ENCODE results near the gene PCDHGA8.

Gene PCDHGA8

DNA sequence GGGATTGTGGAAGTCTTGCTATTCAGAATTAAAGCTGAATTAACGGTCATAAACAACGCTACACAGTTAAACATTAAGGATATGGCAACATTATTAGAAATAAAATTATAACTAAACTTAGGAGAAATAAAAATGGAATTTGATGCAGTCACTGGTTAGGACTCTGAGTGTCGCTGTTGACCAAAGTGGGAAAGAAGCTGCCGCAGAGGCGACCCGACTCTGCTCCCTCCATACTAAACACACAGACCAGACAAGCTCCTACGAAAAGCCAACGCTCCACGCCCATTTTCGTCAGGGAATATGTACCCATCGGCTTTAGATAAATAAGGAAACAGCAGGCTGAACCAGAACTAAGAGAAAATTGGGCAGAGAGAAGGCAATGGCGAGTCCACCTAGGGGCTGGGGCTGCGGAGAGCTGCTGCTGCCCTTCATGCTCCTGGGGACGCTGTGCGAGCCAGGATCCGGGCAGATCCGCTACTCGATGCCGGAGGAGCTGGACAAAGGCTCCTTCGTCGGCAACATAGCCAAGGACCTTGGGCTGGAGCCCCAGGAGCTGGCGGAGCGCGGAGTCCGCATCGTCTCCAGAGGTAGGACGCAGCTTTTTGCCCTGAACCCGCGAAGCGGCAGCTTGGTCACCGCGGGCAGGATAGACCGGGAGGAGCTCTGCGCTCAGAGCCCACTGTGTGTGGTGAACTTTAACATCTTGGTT, 28.3 kb upstream of the PCDHGA8 start, which contains the start of gene PCDHGA5:
Gene PCDHGA5, plus strand, starts transcription at position 211 of the 709 bp plus-strand sequence. Its CDS starts 169 bp downstream, at position 380.
- no peak for TF ChIP-seq CSDC2 (CRISPR knock-in tag; IDR thresholded peaks at IDR 0.05)
- no peak for TF ChIP-seq PPARA (CRISPR knock-in tag; IDR thresholded peaks at IDR 0.05; ENCODE audit: borderline replicate concordance)
- no peak for TF ChIP-seq ZNF565 (CRISPR knock-in tag; conservative IDR thresholded peaks at IDR 0.05; ENCODE audit: low read depth)
- TF ChIP-seq GLIS3 (CRISPR knock-in tag; IDR thresholded peaks at IDR 0.05): no peak
- no peak for TF ChIP-seq ZFP3 (CRISPR knock-in tag; IDR thresholded peaks at IDR 0.05)
- no peak for TF ChIP-seq ISL1 (CRISPR knock-in tag; IDR thresholded peaks at IDR 0.05)
- no peak for TF ChIP-seq ZFP30 (CRISPR knock-in tag; IDR thresholded peaks at IDR 0.05)
- TF ChIP-seq ESRRG (CRISPR knock-in tag; IDR thresholded peaks at IDR 0.05): no peak
- TF ChIP-seq TCF4 (CRISPR knock-in tag; IDR thresholded peaks at IDR 0.05; ENCODE audit: borderline replicate concordance): no peak
- no peak for TF ChIP-seq OSR1 (CRISPR knock-in tag; IDR thresholded peaks at IDR 0.05)
- TF ChIP-seq ZC3H10 (CRISPR knock-in tag; IDR thresholded peaks at IDR 0.05): no peak
- TF ChIP-seq, protein P1, sequence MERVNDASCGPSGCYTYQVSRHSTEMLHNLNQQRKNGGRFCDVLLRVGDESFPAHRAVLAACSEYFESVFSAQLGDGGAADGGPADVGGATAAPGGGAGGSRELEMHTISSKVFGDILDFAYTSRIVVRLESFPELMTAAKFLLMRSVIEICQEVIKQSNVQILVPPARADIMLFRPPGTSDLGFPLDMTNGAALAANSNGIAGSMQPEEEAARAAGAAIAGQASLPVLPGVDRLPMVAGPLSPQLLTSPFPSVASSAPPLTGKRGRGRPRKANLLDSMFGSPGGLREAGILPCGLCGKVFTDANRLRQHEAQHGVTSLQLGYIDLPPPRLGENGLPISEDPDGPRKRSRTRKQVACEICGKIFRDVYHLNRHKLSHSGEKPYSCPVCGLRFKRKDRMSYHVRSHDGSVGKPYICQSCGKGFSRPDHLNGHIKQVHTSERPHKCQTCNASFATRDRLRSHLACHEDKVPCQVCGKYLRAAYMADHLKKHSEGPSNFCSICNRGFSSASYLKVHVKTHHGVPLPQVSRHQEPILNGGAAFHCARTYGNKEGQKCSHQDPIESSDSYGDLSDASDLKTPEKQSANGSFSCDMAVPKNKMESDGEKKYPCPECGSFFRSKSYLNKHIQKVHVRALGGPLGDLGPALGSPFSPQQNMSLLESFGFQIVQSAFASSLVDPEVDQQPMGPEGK (CRISPR knock-in tag; IDR thresholded peaks at IDR 0.05; ENCODE audit: borderline replicate concordance): no peak
- no peak for TF ChIP-seq ARNTL (CRISPR knock-in tag; IDR thresholded peaks at IDR 0.05; ENCODE audit: borderline replicate concordance, low read depth)
- no peak for TF ChIP-seq RARB (CRISPR knock-in tag; IDR thresholded peaks at IDR 0.05)
- TF ChIP-seq TOX (CRISPR knock-in tag; IDR thresholded peaks at IDR 0.05; ENCODE audit: borderline replicate concordance): no peak
- no peak for TF ChIP-seq SNAI2 (CRISPR knock-in tag; IDR thresholded peaks at IDR 0.05)
- no peak for ATAC-seq

- ATAC-seq: no peak
- no peak for TF ChIP-seq ISL1 (CRISPR knock-in tag; IDR thresholded peaks at IDR 0.05)
- TF ChIP-seq ESRRG (CRISPR knock-in tag; IDR thresholded peaks at IDR 0.05): no peak
- no peak for TF ChIP-seq TSHZ2 (CRISPR knock-in tag; IDR thresholded peaks at IDR 0.05)
- no peak for TF ChIP-seq CSRNP3 (CRISPR knock-in tag; IDR thresholded peaks at IDR 0.05)
- TF ChIP-seq GLIS3 (CRISPR knock-in tag; IDR thresholded peaks at IDR 0.05): no peak
- no peak for TF ChIP-seq OSR1 (CRISPR knock-in tag; IDR thresholded peaks at IDR 0.05)
- TF ChIP-seq SNAI2 (CRISPR knock-in tag; IDR thresholded peaks at IDR 0.05): no peak
- no peak for TF ChIP-seq ZNF70 (CRISPR knock-in tag; IDR thresholded peaks at IDR 0.05)
- TF ChIP-seq, protein P2, sequence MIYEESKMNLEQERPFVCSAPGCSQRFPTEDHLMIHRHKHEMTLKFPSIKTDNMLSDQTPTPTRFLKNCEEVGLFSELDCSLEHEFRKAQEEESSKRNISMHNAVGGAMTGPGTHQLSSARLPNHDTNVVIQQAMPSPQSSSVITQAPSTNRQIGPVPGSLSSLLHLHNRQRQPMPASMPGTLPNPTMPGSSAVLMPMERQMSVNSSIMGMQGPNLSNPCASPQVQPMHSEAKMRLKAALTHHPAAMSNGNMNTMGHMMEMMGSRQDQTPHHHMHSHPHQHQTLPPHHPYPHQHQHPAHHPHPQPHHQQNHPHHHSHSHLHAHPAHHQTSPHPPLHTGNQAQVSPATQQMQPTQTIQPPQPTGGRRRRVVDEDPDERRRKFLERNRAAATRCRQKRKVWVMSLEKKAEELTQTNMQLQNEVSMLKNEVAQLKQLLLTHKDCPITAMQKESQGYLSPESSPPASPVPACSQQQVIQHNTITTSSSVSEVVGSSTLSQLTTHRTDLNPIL (CRISPR knock-in tag; IDR thresholded peaks at IDR 0.05; ENCODE audit: low read depth): no peak
- no peak for TF ChIP-seq TCF4 (CRISPR knock-in tag; IDR thresholded peaks at IDR 0.05; ENCODE audit: borderline replicate concordance)
- TF ChIP-seq ARNTL (CRISPR knock-in tag; IDR thresholded peaks at IDR 0.05; ENCODE audit: borderline replicate concordance, low read depth): no peak
- TF ChIP-seq PPARA (CRISPR knock-in tag; IDR thresholded peaks at IDR 0.05; ENCODE audit: borderline replicate concordance): no peak
- TF ChIP-seq BACH2 (CRISPR knock-in tag; IDR thresholded peaks at IDR 0.05; ENCODE audit: borderline replicate concordance): no peak
- TF ChIP-seq ZNF565 (CRISPR knock-in tag; conservative IDR thresholded peaks at IDR 0.05; ENCODE audit: low read depth): no peak
- no peak for TF ChIP-seq TOX (CRISPR knock-in tag; IDR thresholded peaks at IDR 0.05; ENCODE audit: borderline replicate concordance)
These were observed 26.2 kb upstream of the PCDHGA8 start for GRCh38 chr5:141366016-141366896.

Measured in SK-N-SH treated with all-trans-retinoic acid at 6 μM for 48 hours (cell line).